A549 (cell line): ENCODE measurements around the gene MGAT5. TPM values are rescaled to one million over a fixed set of nuclear protein-coding genes. Genes with fewer than 3 reads are reported as not detected.

Experiments used
- ATAC-seq, 2 experiments: fragments of 200-7000 bp in 1 of 2; fragments of >200 bp in 1 of 2; cut with Nextera tagmentation in 1 of 2; cut with Tn5 transposase in 1 of 2; 3 replicates each; pipeline versions ENCODE4 v1.8.0 to v1.9.1; 2018 to 2020; ENCODE audit warnings: mild to moderate bottlenecking in 1 of 2, moderate library complexity in 1 of 2
- CTCF ChIA-PET: fragments of 300-600 bp; sonication (Branson Sonifier 250); formaldehyde crosslinking; extraction: SDS; loops from one replicate; lab custom pipeline; 2021; ENCODE audit warnings: antibody characterized with exemption, inconsistent platforms; lab: Yijun Ruan, JAX
- POLR2A ChIA-PET: fragments of 350-600 bp; formaldehyde crosslinking; extraction: SDS; loops from one replicate; lab custom pipeline; 2021; ENCODE audit warnings: antibody characterized with exemption, inconsistent platforms; lab: Yijun Ruan, JAX
- DNase-seq, 2 experiments: peaks; one replicate each; pipeline versions ENCODE4 v3.0.0 to v3.0.0-alpha.2; 2011 to 2016; ENCODE audit warnings: low read depth in 1 of 2, low spot score in 1 of 2
- FAIRE-seq: peaks from 2 replicates; lab custom pipeline; 2011; peaks lifted over from hg19 to GRCh38; lab: Jason Lieb, UNC
- H3K27ac ChIP-seq, 2 experiments: fragments of >200 bp; sonication (Bioruptor Twin); formaldehyde crosslinking; 3 replicates each; pipeline ENCODE4 v1.5.1; 2016 to 2017
- H3K4me1 ChIP-seq: fragments of >200 bp; sonication (Bioruptor Twin); formaldehyde crosslinking; 3 replicates; pipeline ENCODE4 v1.6.1; 2016
- H3K4me2 ChIP-seq: fragments of >200 bp; sonication (Bioruptor Twin); formaldehyde crosslinking; 3 replicates; pipeline ENCODE4 v1.6.1; 2016
- H3K4me3 ChIP-seq: fragments of >200 bp; sonication (Bioruptor Twin); formaldehyde crosslinking; 3 replicates; pipeline ENCODE4 v1.5.1; 2016
- H3K9me3 ChIP-seq: fragments of >200 bp; sonication (Bioruptor Twin); formaldehyde crosslinking; 3 replicates; pipeline ENCODE4 v1.6.1; 2016
- BHLHE40 ChIP-seq: IDR thresholded peaks from 2 replicates; pipeline ENCODE4 v1.6.1; 2012; ENCODE audit warnings: low read depth, low read length, inconsistent platforms
- CBX2 ChIP-seq: fragments of 200-600 bp; sonication (generic); IDR thresholded peaks from 2 replicates; pipeline ENCODE4 v1.6.1; 2016; ENCODE audit warnings: low read depth, mild to moderate bottlenecking, borderline replicate concordance
- CBX8 ChIP-seq: fragments of 200-600 bp; sonication (generic); IDR thresholded peaks from 2 replicates; pipeline ENCODE4 v1.6.1; 2016
- CEBPB ChIP-seq, 2 experiments: fragments of >200 bp in 1 of 2; sonication (Bioruptor Twin) in 1 of 2; formaldehyde crosslinking in 1 of 2; IDR thresholded peaks; 2 replicates each; pipeline ENCODE4 v1.6.1; 2012 to 2016
- CHD2 ChIP-seq: fragments of 150-350 bp; IDR thresholded peaks from 2 replicates; pipeline ENCODE4 v1.6.1; 2014; ENCODE audit warnings: low read length; ENCODE audit not compliant: partially characterized antibody
- EHF ChIP-seq: fragments of 250-450 bp; sonication (Bioruptor Pico); IDR thresholded peaks from 2 replicates; pipeline ENCODE4 v1.5.0; 2020; ENCODE audit warnings: mild to moderate bottlenecking
- EHMT2 ChIP-seq: fragments of 200-600 bp; sonication (generic); IDR thresholded peaks from 2 replicates; pipeline ENCODE4 v1.6.1; 2016; ENCODE audit warnings: antibody characterized with exemption, low read depth, mild to moderate bottlenecking, moderate library complexity
- HES2 ChIP-seq: fragments of >200 bp; sonication (Bioruptor Twin); formaldehyde crosslinking; IDR thresholded peaks from 2 replicates; pipeline ENCODE4 v1.6.1; 2016
- HEYL ChIP-seq: fragments of 250-450 bp; sonication (Bioruptor Pico); IDR thresholded peaks from 2 replicates; pipeline ENCODE4 v1.8.0; 2021; ENCODE audit warnings: mild to moderate bottlenecking, moderate library complexity
- HOXA7 ChIP-seq: fragments of 250-450 bp; sonication (Bioruptor Pico); IDR thresholded peaks from 2 replicates; pipeline ENCODE4 v1.5.0; 2020; ENCODE audit warnings: mild to moderate bottlenecking, moderate library complexity
- HOXB13 ChIP-seq: fragments of 250-450 bp; sonication (Bioruptor Pico); IDR thresholded peaks from 2 replicates; pipeline ENCODE4 v1.5.0; 2020; ENCODE audit warnings: low read depth, mild to moderate bottlenecking, moderate library complexity
- JUN ChIP-seq, 2 experiments: fragments of >200 bp; sonication (Bioruptor Twin); formaldehyde crosslinking; IDR thresholded peaks; 2 replicates in 1 of 2; 3 replicates in 1 of 2; pipeline ENCODE4 v1.6.1; 2016 to 2017
- KDM5A ChIP-seq: fragments of 200-600 bp; sonication (generic); IDR thresholded peaks from 2 replicates; pipeline ENCODE4 v1.6.1; 2016; ENCODE audit warnings: antibody characterized with exemption, mild to moderate bottlenecking
- NFE2L2 ChIP-seq: fragments of 150-350 bp; conservative IDR thresholded peaks from 2 replicates; pipeline ENCODE4 v1.6.1; 2014; ENCODE audit warnings: low read length
- NPAS2 ChIP-seq: fragments of 250-450 bp; sonication (Bioruptor Pico); IDR thresholded peaks from 2 replicates; pipeline ENCODE4 v1.8.0; 2022; ENCODE audit warnings: mild to moderate bottlenecking, moderate library complexity, borderline replicate concordance
- PBX3 ChIP-seq: IDR thresholded peaks from 2 replicates; pipeline ENCODE4 v1.6.1; 2012
- REST ChIP-seq: fragments of 200-600 bp; sonication (generic); IDR thresholded peaks from 2 replicates; pipeline ENCODE4 v1.6.1; 2016; ENCODE audit warnings: antibody characterized with exemption, mild to moderate bottlenecking, moderate library complexity
- RFX5 ChIP-seq: fragments of 450-650 bp; IDR thresholded peaks from 2 replicates; pipeline ENCODE4 v1.7.1; 2014; ENCODE audit warnings: antibody characterized with exemption, mild to moderate bottlenecking, moderate library complexity
- SMC3 ChIP-seq: fragments of >200 bp; sonication (Bioruptor Twin); formaldehyde crosslinking; IDR thresholded peaks from 3 replicates; pipeline ENCODE4 v1.6.1; 2018; ENCODE audit warnings: inconsistent platforms
- TFCP2L1 ChIP-seq: fragments of 250-450 bp; sonication (Bioruptor Pico); IDR thresholded peaks from 2 replicates; pipeline ENCODE4 v1.5.0; 2021; ENCODE audit warnings: mild to moderate bottlenecking
- TP53 ChIP-seq: fragments of 250-450 bp; sonication (Bioruptor Pico); IDR thresholded peaks from 2 replicates; pipeline ENCODE4 v1.5.0; 2021; ENCODE audit warnings: mild to moderate bottlenecking, moderate library complexity
- ZC3H11A ChIP-seq: fragments of 450-650 bp; IDR thresholded peaks from 2 replicates; pipeline ENCODE4 v1.6.1; 2014; ENCODE audit warnings: antibody characterized with exemption, mild to moderate bottlenecking
- ZFP36 ChIP-seq: fragments of 450-650 bp; IDR thresholded peaks from 2 replicates; pipeline ENCODE4 v1.6.1; 2014; ENCODE audit warnings: borderline replicate concordance; ENCODE audit not compliant: partially characterized antibody
- ZNF302 ChIP-seq: fragments of 250-450 bp; sonication (Bioruptor Pico); IDR thresholded peaks from 2 replicates; pipeline ENCODE4 v1.9.0; 2021; ENCODE audit warnings: inconsistent platforms, mild to moderate bottlenecking, moderate library complexity
- ZSCAN20 ChIP-seq: fragments of 250-450 bp; sonication (Bioruptor Pico); IDR thresholded peaks from 2 replicates; pipeline ENCODE4 v1.8.0; 2022; ENCODE audit warnings: mild to moderate bottlenecking, moderate library complexity
- WGBS: methylation state at CpG from one replicate; pipeline ENCODE4 v1.1.6; 2017; ENCODE audit errors: missing lambda C conversion rate; 5-methylcytosine and 5-hydroxymethylcytosine counted together
- polyA plus RNA-seq, 4 experiments: library from polyadenylated mRNA; depleted of rRNA in 3 of 4; stranded (reverse); fragments of >200 nt; fragmentation: RNase III in 1 of 4; extraction: RNeasy Plus Mini Kit Qiagen cat#74134 plus additional on column Dnase treatment in 1 of 4; gene quantifications; 2 replicates in 3 of 4; 3 replicates in 1 of 4; pipeline ENCODE4 v1.2.3, GENCODE V29; 2011 to 2017
- TF ChIP-seq, protein P1 (sequence below): fragments of 250-450 bp; sonication (Bioruptor Pico); IDR thresholded peaks from 2 replicates; pipeline ENCODE4 v1.5.0; 2021; ENCODE audit warnings: mild to moderate bottlenecking, moderate library complexity, borderline replicate concordance

The MGAT5 gene
- polyA plus RNA-seq, 2 of the 4 experiments (the other 2 are of a cell fraction): 13.2 to 17.1 TPM

- 94% methylated on average over 4 of the region's 4 CpGs for whole genome bisulfite sequencing
- ChIA-PET CTCF (interaction anchor here (0.8 to 2.2 kb wide), 2 partner anchors 19 to 35 kb away, joined by 3 to 7 read pairs; no protein-coding TSS in a partner anchor), POLR2A (no interaction called here)
- H3K4me1 ChIP-seq: no peaks in the 10 kb centered on the region
- ATAC-seq: no peak
- H3K27ac ChIP-seq: no peak overlapping the region
- H3K9me3 ChIP-seq: no peaks in the 10 kb centered on the region
- FAIRE-seq: no peak
- TF ChIP-seq HOXA7 (CRISPR knock-in tag): no peak
- TF ChIP-seq, protein P1, sequence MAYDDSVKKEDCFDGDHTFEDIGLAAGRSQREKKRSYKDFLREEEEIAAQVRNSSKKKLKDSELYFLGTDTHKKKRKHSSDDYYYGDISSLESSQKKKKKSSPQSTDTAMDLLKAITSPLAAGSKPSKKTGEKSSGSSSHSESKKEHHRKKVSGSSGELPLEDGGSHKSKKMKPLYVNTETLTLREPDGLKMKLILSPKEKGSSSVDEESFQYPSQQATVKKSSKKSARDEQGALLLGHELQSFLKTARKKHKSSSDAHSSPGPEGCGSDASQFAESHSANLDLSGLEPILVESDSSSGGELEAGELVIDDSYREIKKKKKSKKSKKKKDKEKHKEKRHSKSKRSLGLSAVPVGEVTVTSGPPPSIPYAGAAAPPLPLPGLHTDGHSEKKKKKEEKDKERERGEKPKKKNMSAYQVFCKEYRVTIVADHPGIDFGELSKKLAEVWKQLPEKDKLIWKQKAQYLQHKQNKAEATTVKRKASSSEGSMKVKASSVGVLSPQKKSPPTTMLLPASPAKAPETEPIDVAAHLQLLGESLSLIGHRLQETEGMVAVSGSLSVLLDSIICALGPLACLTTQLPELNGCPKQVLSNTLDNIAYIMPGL (CRISPR knock-in tag): no peak
- TF ChIP-seq ZC3H11A: no peak
- TF ChIP-seq ZSCAN20: no peak
- no peak for TF ChIP-seq ZFP36
- TF ChIP-seq BHLHE40: no peak
- no peak for TF ChIP-seq ZNF302 (CRISPR knock-in tag)
- no peak for TF ChIP-seq EHF
- TF ChIP-seq EHMT2: no peak
- no peak for TF ChIP-seq RFX5
- TF ChIP-seq CEBPB (IDR thresholded peaks at IDR 0.05): no peak
- no peak overlapping the region for H3K4me3 ChIP-seq
- no peak overlapping the region for H3K4me2 ChIP-seq
- no peak for DNase-seq
Observed at GRCh38 chr2:134280726-134281125, 26.9 kb downstream of the MGAT5 start.

GRCh38 chr2:134281815-134282419 lies 28.0 kb downstream of the MGAT5 start:
- no peak overlapping the region for H3K4me2 ChIP-seq
- CTCF ChIA-PET: interaction anchor here (0.9 kb wide), 1 partner anchor 17 kb away, joined by 3 read pairs; no protein-coding TSS in a partner anchor
- H3K27ac ChIP-seq: no peak overlapping the region
- H3K4me3 ChIP-seq: no peak overlapping the region
- H3K9me3 ChIP-seq: no peaks in the 10 kb centered on the region
- POLR2A ChIA-PET: no interaction called here
- H3K4me1 ChIP-seq: no peaks in the 10 kb centered on the region
- FAIRE-seq (no peak), ATAC-seq (no peak), DNase-seq (no peak)
- WGBS: 83% methylated on average over 5 of the region's 5 CpGs
- no peak for TF ChIP-seq KDM5A
- TF ChIP-seq TP53: no peak
- TF ChIP-seq, protein P1 (CRISPR knock-in tag): no peak
- no peak for TF ChIP-seq REST
- TF ChIP-seq NPAS2 (CRISPR knock-in tag): no peak
- no peak for TF ChIP-seq BHLHE40
- no peak for TF ChIP-seq CHD2
- TF ChIP-seq EHMT2: no peak
- no peak for TF ChIP-seq HEYL (CRISPR knock-in tag)
- TF ChIP-seq HES2: no peak
- no peak for TF ChIP-seq JUN (IDR thresholded peaks at IDR 0.05)
- TF ChIP-seq NFE2L2: no peak
- no peak for TF ChIP-seq HOXB13 (CRISPR knock-in tag)
- TF ChIP-seq CBX2: no peak
- TF ChIP-seq SMC3: no peak
- TF ChIP-seq TFCP2L1 (CRISPR knock-in tag): no peak
- TF ChIP-seq PBX3: no peak
- TF ChIP-seq CBX8: no peak
- TF ChIP-seq EHF: no peak
